Trophoblast cell (in vitro differentiated cells and primary cell): Measurements from ENCODE around the gene HMCES.
A peak's percentile ranks its signal among the peaks of the same experiment; 100 is the strongest.
"Not testable (repeated sequence)": the region's sequence is repeated elsewhere in the genome, so short reads cannot be mapped to it uniquely, and the experiment has no call there.

Source experiments
- DNase-seq, 2 donors: peaks; one replicate each; pipeline ENCODE4 v3.0.0-alpha.2; 2016
- H2AFZ ChIP-seq: 2 replicates; pipeline ENCODE4 v1.6.1; 2013; ENCODE audit warnings: low read length, moderate library complexity, mild to moderate bottlenecking; ENCODE audit not compliant: insufficient read depth, poor library complexity
- H2AK5ac ChIP-seq: 2 replicates; pipeline ENCODE4 v1.6.1; 2013; ENCODE audit warnings: mild to moderate bottlenecking, low read length
- H2BK120ac ChIP-seq: 2 replicates; pipeline ENCODE4 v1.6.1; 2013; ENCODE audit warnings: low read length, mild to moderate bottlenecking, moderate library complexity; ENCODE audit not compliant: insufficient read depth, poor library complexity
- H2BK12ac ChIP-seq: 2 replicates; pipeline ENCODE4 v1.6.1; 2013; ENCODE audit warnings: mild to moderate bottlenecking, low read length, moderate library complexity
- H2BK5ac ChIP-seq: 2 replicates; pipeline ENCODE4 v1.6.1; 2013; ENCODE audit warnings: low read length, low read depth, moderate library complexity, mild to moderate bottlenecking; ENCODE audit not compliant: poor library complexity
- H3K14ac ChIP-seq: 2 replicates; pipeline ENCODE4 v1.6.1; 2013; ENCODE audit warnings: mild to moderate bottlenecking, low read length
- H3K18ac ChIP-seq: 2 replicates; pipeline ENCODE4 v1.6.1; 2013; ENCODE audit warnings: mild to moderate bottlenecking, low read length
- H3K23ac ChIP-seq: 2 replicates; pipeline ENCODE4 v1.6.1; 2013; ENCODE audit warnings: low read length
- H3K27ac ChIP-seq: 2 replicates; pipeline ENCODE4 v1.5.1; 2013; ENCODE audit warnings: low read depth, mild to moderate bottlenecking, inconsistent platforms, low read length, moderate library complexity
- H3K27me3 ChIP-seq: 2 replicates; pipeline ENCODE4 v1.6.1; 2013; ENCODE audit warnings: inconsistent platforms, mild to moderate bottlenecking, low read length, moderate library complexity; ENCODE audit not compliant: insufficient read depth
- H3K36me3 ChIP-seq, 2 experiments: 1 replicate in 1 of 2; 2 replicates in 1 of 2; pipeline ENCODE4 v1.6.1; 2013; ENCODE audit warnings: low read length in 2 of 2, mild to moderate bottlenecking in 2 of 2, moderate library complexity in 1 of 2; ENCODE audit not compliant: insufficient read depth in 2 of 2, control insufficient read depth in 1 of 2
- H3K4ac ChIP-seq: 2 replicates; pipeline ENCODE4 v1.6.1; 2013; ENCODE audit warnings: low read depth, mild to moderate bottlenecking, low read length, moderate library complexity
- H3K4me1 ChIP-seq, 2 experiments: 1 replicate in 1 of 2; 2 replicates in 1 of 2; pipeline ENCODE4 v1.6.1; 2013; ENCODE audit warnings: low read length in 2 of 2, mild to moderate bottlenecking in 2 of 2, moderate library complexity in 1 of 2; ENCODE audit not compliant: insufficient read depth in 2 of 2, control insufficient read depth in 1 of 2
- H3K4me2 ChIP-seq: 2 replicates; pipeline ENCODE4 v1.6.1; 2013; ENCODE audit warnings: inconsistent platforms, mild to moderate bottlenecking, low read length, moderate library complexity
- H3K4me3 ChIP-seq: 2 replicates; pipeline ENCODE4 v1.5.1; 2013; ENCODE audit warnings: mild to moderate bottlenecking, low read depth, low read length, inconsistent platforms
- H3K79me1 ChIP-seq: one replicate; pipeline ENCODE4 v1.6.1; 2013; ENCODE audit warnings: low read length
- H3K79me2 ChIP-seq: 2 replicates; pipeline ENCODE4 v1.6.1; 2013; ENCODE audit warnings: low read length, mild to moderate bottlenecking; ENCODE audit not compliant: control insufficient read depth, insufficient read depth, poor library complexity
- H3K9ac ChIP-seq: 2 replicates; pipeline ENCODE4 v1.6.1; 2013; ENCODE audit warnings: mild to moderate bottlenecking, low read length
- H3K9me3 ChIP-seq: 2 replicates; pipeline ENCODE4 v1.6.1; 2013; ENCODE audit warnings: low read depth, mild to moderate bottlenecking, control low read depth, inconsistent platforms, low read length; ENCODE audit not compliant: insufficient read depth
- H4K12ac ChIP-seq: 2 replicates; pipeline ENCODE4 v1.6.1; 2013; ENCODE audit warnings: low read depth, mild to moderate bottlenecking, low read length, moderate library complexity
- H4K8ac ChIP-seq: 2 replicates; pipeline ENCODE4 v1.6.1; 2013; ENCODE audit warnings: low read depth, mild to moderate bottlenecking, low read length, moderate library complexity
- H4K91ac ChIP-seq: one replicate; pipeline ENCODE4 v1.6.1; 2013; ENCODE audit warnings: low read depth, mild to moderate bottlenecking, low read length, moderate library complexity
- WGBS: extraction: QIAGEN DNeasy Blood & Tissue Kit; methylation state at CpG from one replicate; pipeline ENCODE4 v1.1.7; 2013; ENCODE audit warnings: missing lambda C conversion rate; ENCODE audit not compliant: insufficient read length, insufficient coverage; ENCODE audit errors: extremely low coverage; 5-methylcytosine and 5-hydroxymethylcytosine counted together

The HMCES gene

DNA sequence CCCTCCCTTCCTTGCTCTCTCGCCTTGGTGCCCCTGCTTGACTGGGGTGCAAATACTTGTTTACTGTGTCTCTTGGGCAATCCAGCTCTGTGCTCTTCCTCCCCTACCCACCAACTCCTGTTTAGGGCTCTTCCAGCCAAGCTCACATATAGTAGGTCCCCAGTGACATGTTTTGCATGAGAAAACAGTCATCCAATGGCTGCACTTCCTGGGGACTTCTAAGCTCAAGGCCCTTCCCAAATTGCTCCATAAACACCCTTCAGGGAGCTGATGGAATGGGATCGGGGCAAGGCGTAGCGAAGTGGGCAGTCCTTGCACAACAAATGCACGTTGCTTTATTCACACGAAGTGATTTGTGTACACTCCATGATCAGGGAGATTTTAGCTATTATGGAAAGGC lies 38.7 kb upstream of the HMCES start:
- Histone ChIP-seq H4K12ac (no peak overlapping the region), H2AFZ (no peak overlapping the region), H3K4me2 (no peak overlapping the region), H3K36me3 (no peaks in the 10 kb centered on the region), H3K9me3 (peaks cover 3% of the 10 kb centered on the region), H2BK12ac (no peak overlapping the region), H3K27ac (no peak overlapping the region), H4K91ac (no peak overlapping the region), H3K4ac (no peak overlapping the region), H3K14ac (no peak overlapping the region), H3K79me2 (no peaks in the 10 kb centered on the region), H3K9ac (no peak overlapping the region), H4K8ac (peak overlapping the region; percentile 39), H3K4me3 (no peak overlapping the region), H3K79me1 (no peaks in the 10 kb centered on the region), H3K4me1 (peaks cover 0 to 2% of the 10 kb centered on the region in 2 experiments), H3K27me3 (no peaks in the 10 kb centered on the region), H2BK120ac (no peak overlapping the region), H3K18ac (no peak overlapping the region), H3K23ac (no peak overlapping the region), H2AK5ac (no peak overlapping the region), H2BK5ac (no peak overlapping the region)
- DNase-seq, result no peak
- WGBS, result no CpG with 5 or more reads among the region's 6 CpGs

DNA sequence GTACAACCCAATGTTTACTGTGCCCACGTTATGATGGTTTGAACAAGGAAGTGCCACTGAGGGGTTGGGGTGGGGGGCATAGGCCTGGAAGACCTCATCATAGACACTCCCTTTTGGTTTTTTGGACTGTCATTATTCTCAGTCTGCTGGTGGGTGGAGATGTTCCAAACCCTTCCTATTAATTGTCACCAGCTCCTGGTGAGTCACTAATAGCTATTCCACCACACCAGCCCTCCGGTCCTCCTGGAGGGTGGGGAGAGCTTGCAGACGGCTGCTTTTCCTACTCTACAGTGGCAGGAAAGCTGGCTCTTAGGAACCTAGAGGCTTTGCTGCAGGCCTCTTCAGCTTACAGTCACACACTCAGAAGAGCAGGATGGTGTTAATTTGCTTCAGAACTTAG lies 38.2 kb upstream of the HMCES start:
- Histone ChIP-seq H4K12ac (no peak overlapping the region), H4K91ac (no peak overlapping the region), H3K27me3 (no peaks in the 10 kb centered on the region), H3K9me3 (peaks cover 3% of the 10 kb centered on the region), H3K27ac (no peak overlapping the region), H3K4ac (no peak overlapping the region), H3K14ac (no peak overlapping the region), H3K79me1 (no peaks in the 10 kb centered on the region), H3K79me2 (no peaks in the 10 kb centered on the region), H3K18ac (no peak overlapping the region), H2BK5ac (no peak overlapping the region), H2AK5ac (no peak overlapping the region), H3K36me3 (no peaks in the 10 kb centered on the region), H4K8ac (no peak overlapping the region), H3K9ac (no peak overlapping the region), H3K4me3 (no peak overlapping the region), H2AFZ (no peak overlapping the region), H3K4me2 (no peak overlapping the region), H3K4me1 (peaks cover 0 to 2% of the 10 kb centered on the region in 2 experiments), H2BK120ac (no peak overlapping the region), H3K23ac (no peak overlapping the region), H2BK12ac (no peak overlapping the region)
- peak in 1 of 2 donors; percentile 21 for DNase-seq
- WGBS, result no CpG with 5 or more reads among the region's 3 CpGs

DNA sequence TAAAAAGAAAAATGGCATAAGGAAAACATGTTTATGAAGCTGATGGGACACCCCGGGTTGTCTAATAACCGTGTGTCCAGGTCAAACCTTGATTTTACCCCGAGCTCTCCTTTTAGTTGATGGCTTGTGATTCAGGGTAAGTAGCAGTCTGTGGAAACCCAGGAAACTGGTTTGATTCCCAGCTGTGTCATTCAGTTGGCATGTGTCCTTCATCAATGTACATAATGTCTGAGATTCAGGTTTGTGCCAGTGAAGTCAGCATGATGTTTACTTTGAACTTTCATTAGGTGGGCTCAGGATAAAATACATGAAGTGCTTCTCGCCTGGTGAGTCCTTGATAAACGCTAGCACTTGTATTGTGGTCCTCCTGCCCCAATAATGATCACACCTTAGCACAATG lies 33.5 kb upstream of the HMCES start:
- no peak overlapping the region for H2BK120ac ChIP-seq
- H3K9ac ChIP-seq, result no peak overlapping the region
- H2AK5ac ChIP-seq, result no peak overlapping the region
- H4K91ac ChIP-seq, result no peak overlapping the region
- H3K4me1 ChIP-seq, result peaks cover 4 to 10% of the 10 kb centered on the region in 2 experiments
- DNase-seq, result peak in 1 of 2 donors; percentile 48
- no peak overlapping the region for H3K14ac ChIP-seq
- H3K27me3 ChIP-seq, result no peaks in the 10 kb centered on the region
- H2AFZ ChIP-seq, result no peak overlapping the region
- WGBS, result no CpG with 5 or more reads among the region's 5 CpGs
- no peaks in the 10 kb centered on the region for H3K36me3 ChIP-seq
- peaks cover 13% of the 10 kb centered on the region for H3K79me2 ChIP-seq
- H4K12ac ChIP-seq, result no peak overlapping the region
- no peak overlapping the region for H3K4ac ChIP-seq
- H3K4me3 ChIP-seq, result no peak overlapping the region
- H3K18ac ChIP-seq, result no peak overlapping the region
- no peak overlapping the region for H2BK5ac ChIP-seq
- H3K4me2 ChIP-seq, result no peak overlapping the region
- peaks cover 13% of the 10 kb centered on the region for H3K79me1 ChIP-seq
- H2BK12ac ChIP-seq, result no peak overlapping the region
- no peak overlapping the region for H3K23ac ChIP-seq
- no peak overlapping the region for H3K27ac ChIP-seq
- no peak overlapping the region for H4K8ac ChIP-seq
- H3K9me3 ChIP-seq, result no peaks in the 10 kb centered on the region

DNA sequence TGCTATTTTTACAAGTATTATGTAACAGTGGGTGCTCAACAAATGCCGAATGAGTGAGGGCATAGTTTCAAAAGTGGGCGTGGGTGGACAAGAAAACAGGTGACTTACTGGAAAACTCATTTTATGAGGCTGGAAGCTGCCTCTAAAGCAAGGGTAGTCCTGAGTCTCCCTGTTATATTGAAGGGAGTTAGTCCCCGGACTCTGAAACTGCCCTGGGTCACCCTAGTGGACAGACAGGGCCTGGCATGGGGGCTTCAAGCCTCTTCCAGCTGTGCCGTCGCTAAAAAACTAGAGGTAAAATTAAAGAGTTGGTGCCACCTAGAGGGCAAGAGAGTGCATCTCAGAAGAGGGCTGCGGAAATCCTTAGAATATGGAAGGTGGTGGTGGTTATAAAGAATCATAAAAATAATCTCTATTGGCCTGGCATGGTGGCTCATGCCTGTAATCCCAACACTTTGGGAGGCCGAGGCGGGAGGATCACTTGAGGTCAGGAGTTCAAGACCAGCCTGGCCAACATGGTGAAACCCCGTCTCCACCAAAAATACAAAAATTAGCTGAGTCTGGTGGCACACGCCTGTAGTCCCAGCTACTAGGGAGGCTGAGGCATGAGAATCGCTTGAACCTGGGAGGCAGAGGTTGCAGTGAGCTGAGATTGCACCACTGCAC lies 32.9 kb upstream of the HMCES start:
- peaks cover 13% of the 10 kb centered on the region for H3K79me1 ChIP-seq
- not testable (repeated sequence) for H4K12ac ChIP-seq
- no CpG with 5 or more reads among the region's 11 CpGs for WGBS

More for the DNA sequence above, 32.9 kb upstream of the HMCES start:
- Histone ChIP-seq H3K4me1 (peaks cover 8 to 14% of the 10 kb centered on the region in 2 experiments), H3K79me2 (peaks cover 17% of the 10 kb centered on the region)
- H3K9ac ChIP-seq, H2BK12ac ChIP-seq, H3K27ac ChIP-seq, H3K4ac ChIP-seq, H3K14ac ChIP-seq, H3K4me3 ChIP-seq, H2AK5ac ChIP-seq, H3K18ac ChIP-seq, H3K9me3 ChIP-seq, H4K91ac ChIP-seq, H3K23ac ChIP-seq, H2BK5ac ChIP-seq, H3K27me3 ChIP-seq, H2AFZ ChIP-seq, H2BK120ac ChIP-seq, H3K4me2 ChIP-seq, H4K8ac ChIP-seq, H3K36me3 ChIP-seq: not testable (repeated sequence)
- DNase-seq, result peak; percentile 88 to 96
